Loucy (cell line): ENCODE data around the gene ZNF655.

ENCODE experiments used
- CTCF ChIP-seq: fragments of 200-600 bp; sonication (generic); conservative IDR thresholded peaks from 2 replicates; pipeline ENCODE4 v1.5.1; 2014; ENCODE audit warnings: mild to moderate bottlenecking, antibody characterized with exemption, low read length
- EZH2phosphoT487 ChIP-seq: fragments of 200-600 bp; IDR thresholded peaks from 2 replicates; pipeline ENCODE4 v1.6.1; 2018; ENCODE audit warnings: antibody characterized with exemption, mild to moderate bottlenecking, moderate library complexity, borderline replicate concordance

GRCh38 chr7:99553039-99553438, 5.4 kb upstream of the ZNF655 start:
- TF ChIP-seq CTCF (no peak), EZH2phosphoT487 (no peak)
